ENCODE data around the gene RPL26.

Gene RPL26

GRCh38 chr17:8345052-8345690, 37.8 kb downstream of the RPL26 start:
- Histone ChIP-seq H3K79me2 (ENCODE audit: control insufficient read depth, low read length) (no peaks in the 10 kb centered on the region), H3K36me3 (ENCODE audit: control insufficient read depth, low read length) (no peaks in the 10 kb centered on the region), H3K27me3 (ENCODE audit: control insufficient read depth, low read length) (peaks cover 11% of the 10 kb centered on the region), H3F3A (ENCODE audit: control insufficient read depth, insufficient read depth) (no peaks in the 10 kb centered on the region), H3K9me3 (ENCODE audit: control insufficient read depth, insufficient read depth, low read length) (no peaks in the 10 kb centered on the region), H3K27ac (ENCODE audit: low read depth, low read length) (no peak overlapping the region), H4K20me1 (ENCODE audit: control insufficient read depth, insufficient read depth, low read depth, low read length) (no peaks in the 10 kb centered on the region), H3K4me2 (ENCODE audit: low read length) (no peak overlapping the region), H3K4me3 (ENCODE audit: low read length) (no peak overlapping the region), H3K9me2 (replicated peaks; ENCODE audit: control insufficient read depth, low read length) (no peaks in the 10 kb centered on the region), H3K4me1 (ENCODE audit: control insufficient read depth, low read length) (no peaks in the 10 kb centered on the region)
- TF ChIP-seq, protein P1, sequence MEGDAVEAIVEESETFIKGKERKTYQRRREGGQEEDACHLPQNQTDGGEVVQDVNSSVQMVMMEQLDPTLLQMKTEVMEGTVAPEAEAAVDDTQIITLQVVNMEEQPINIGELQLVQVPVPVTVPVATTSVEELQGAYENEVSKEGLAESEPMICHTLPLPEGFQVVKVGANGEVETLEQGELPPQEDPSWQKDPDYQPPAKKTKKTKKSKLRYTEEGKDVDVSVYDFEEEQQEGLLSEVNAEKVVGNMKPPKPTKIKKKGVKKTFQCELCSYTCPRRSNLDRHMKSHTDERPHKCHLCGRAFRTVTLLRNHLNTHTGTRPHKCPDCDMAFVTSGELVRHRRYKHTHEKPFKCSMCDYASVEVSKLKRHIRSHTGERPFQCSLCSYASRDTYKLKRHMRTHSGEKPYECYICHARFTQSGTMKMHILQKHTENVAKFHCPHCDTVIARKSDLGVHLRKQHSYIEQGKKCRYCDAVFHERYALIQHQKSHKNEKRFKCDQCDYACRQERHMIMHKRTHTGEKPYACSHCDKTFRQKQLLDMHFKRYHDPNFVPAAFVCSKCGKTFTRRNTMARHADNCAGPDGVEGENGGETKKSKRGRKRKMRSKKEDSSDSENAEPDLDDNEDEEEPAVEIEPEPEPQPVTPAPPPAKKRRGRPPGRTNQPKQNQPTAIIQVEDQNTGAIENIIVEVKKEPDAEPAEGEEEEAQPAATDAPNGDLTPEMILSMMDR (IDR thresholded peaks at IDR 0.05; ENCODE audit: low read depth, low read length, poor library complexity, severe bottlenecking): no peak
- TF ChIP-seq EZH2phosphoT487 (IDR thresholded peaks at IDR 0.05; ENCODE audit: borderline replicate concordance, low read length): no peak

GRCh38 chr17:8341456-8341855, 41.5 kb downstream of the RPL26 start:
- no peaks in the 10 kb centered on the region for H3K4me1 ChIP-seq (ENCODE audit: control insufficient read depth, low read length)
- H3K4me3 ChIP-seq (ENCODE audit: low read length): no peak overlapping the region
- H3K36me3 ChIP-seq (ENCODE audit: control insufficient read depth, low read length): no peaks in the 10 kb centered on the region
- TF ChIP-seq, protein P1 (IDR thresholded peaks at IDR 0.05; ENCODE audit: low read depth, low read length, poor library complexity, severe bottlenecking): no peak
- TF ChIP-seq EZH2phosphoT487 (IDR thresholded peaks at IDR 0.05; ENCODE audit: borderline replicate concordance, low read length): no peak
- H4K20me1 ChIP-seq (ENCODE audit: control insufficient read depth, insufficient read depth, low read depth, low read length): no peaks in the 10 kb centered on the region
- no peak overlapping the region for H3K27ac ChIP-seq (ENCODE audit: low read depth, low read length)
- no peaks in the 10 kb centered on the region for H3K79me2 ChIP-seq (ENCODE audit: control insufficient read depth, low read length)
- H3F3A ChIP-seq (ENCODE audit: control insufficient read depth, insufficient read depth): no peaks in the 10 kb centered on the region
- H3K27me3 ChIP-seq (ENCODE audit: control insufficient read depth, low read length): peaks cover 17% of the 10 kb centered on the region
- no peaks in the 10 kb centered on the region for H3K9me2 ChIP-seq (replicated peaks; ENCODE audit: control insufficient read depth, low read length)
- H3K4me2 ChIP-seq (ENCODE audit: low read length): no peak overlapping the region
- no peaks in the 10 kb centered on the region for H3K9me3 ChIP-seq (ENCODE audit: control insufficient read depth, insufficient read depth, low read length)

- Histone ChIP-seq H3K9me3 (ENCODE audit: control insufficient read depth, insufficient read depth, low read length) (no peaks in the 10 kb centered on the region), H3K9me2 (replicated peaks; ENCODE audit: control insufficient read depth, low read length) (no peaks in the 10 kb centered on the region), H3K36me3 (ENCODE audit: control insufficient read depth, low read length) (no peaks in the 10 kb centered on the region), H3K27me3 (ENCODE audit: control insufficient read depth, low read length) (peaks cover 7% of the 10 kb centered on the region; the same call in 1 of the 2 replicates), H3F3A (ENCODE audit: control insufficient read depth, insufficient read depth) (no peaks in the 10 kb centered on the region), H3K4me2 (ENCODE audit: low read length) (no peak within 1 kb of the TSS), H3K4me1 (ENCODE audit: control insufficient read depth, low read length) (no peaks in the 10 kb centered on the region), H4K20me1 (ENCODE audit: control insufficient read depth, insufficient read depth, low read depth, low read length) (no peaks in the 10 kb centered on the region), H3K4me3 (ENCODE audit: low read length) (no peak within 1 kb of the TSS), H3K27ac (ENCODE audit: low read depth, low read length) (no peak within 1 kb of the TSS), H3K79me2 (ENCODE audit: control insufficient read depth, low read length) (no peaks in the 10 kb centered on the region)
- no peak for TF ChIP-seq EZH2phosphoT487 (IDR thresholded peaks at IDR 0.05; ENCODE audit: borderline replicate concordance, low read length)
- TF ChIP-seq, protein P1 (IDR thresholded peaks at IDR 0.05; ENCODE audit: low read depth, low read length, poor library complexity, severe bottlenecking): no peak
Measured at GRCh38 chr17:8339540-8339939, 43.5 kb downstream of the RPL26 start, which contains the start of gene ODF4. TSS of gene ODF4 (plus strand) at chr17:8339840. CDS start at chr17:8340052, 212 bp downstream.
